PC-9 (cell line): ENCODE data around the gene PPM1F.

ENCODE experiments used
- EZH2 ChIP-seq: fragments of 200-600 bp; sonication (generic); IDR thresholded peaks from 2 replicates; pipeline ENCODE4 v1.8.0; 2017; ENCODE audit warnings: antibody characterized with exemption, low read depth
- TF ChIP-seq, protein P1 (sequence below): fragments of 200-600 bp; sonication (generic); conservative IDR thresholded peaks from 2 replicates; pipeline ENCODE4 v1.6.1; 2017; ENCODE audit warnings: mixed run types, antibody characterized with exemption, mild to moderate bottlenecking, moderate library complexity

DNA sequence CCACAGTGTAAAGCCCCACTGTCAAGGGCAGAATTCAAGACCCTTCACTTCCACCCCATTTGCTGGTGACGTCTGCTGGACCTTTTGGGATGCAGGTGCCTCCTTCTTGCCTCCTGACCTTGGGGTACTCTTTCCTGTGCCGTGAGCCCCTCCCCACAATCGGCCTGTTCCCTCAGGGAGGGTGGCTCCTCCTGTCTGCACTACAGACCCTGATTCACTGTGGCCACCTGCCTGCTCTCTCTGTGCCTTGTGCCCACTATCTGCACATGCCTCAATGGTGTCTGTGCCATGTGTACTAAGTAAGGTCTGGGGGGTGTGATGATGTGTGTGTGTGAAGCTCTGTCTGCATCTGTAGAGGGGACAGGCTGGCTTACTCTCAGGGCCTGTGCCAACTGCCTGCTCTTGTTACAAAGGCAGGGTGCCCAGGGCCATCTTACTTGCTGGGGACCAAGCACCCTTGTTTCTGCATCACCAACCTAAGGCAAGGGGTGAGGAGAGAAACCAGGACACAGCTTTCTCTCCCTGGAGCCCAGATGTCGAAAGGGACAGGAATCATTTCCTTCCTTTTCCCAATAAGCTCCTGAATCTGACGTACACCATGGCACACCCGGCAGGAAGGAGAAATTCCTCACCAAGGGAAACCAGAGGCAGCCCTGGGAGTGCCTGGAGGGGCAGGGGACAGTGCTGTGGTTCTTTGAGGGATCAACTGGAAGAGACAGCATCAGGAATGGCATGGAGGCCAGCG, 3.7 kb downstream of the PPM1F start:
- no peak for TF ChIP-seq EZH2
- TF ChIP-seq, protein P1, sequence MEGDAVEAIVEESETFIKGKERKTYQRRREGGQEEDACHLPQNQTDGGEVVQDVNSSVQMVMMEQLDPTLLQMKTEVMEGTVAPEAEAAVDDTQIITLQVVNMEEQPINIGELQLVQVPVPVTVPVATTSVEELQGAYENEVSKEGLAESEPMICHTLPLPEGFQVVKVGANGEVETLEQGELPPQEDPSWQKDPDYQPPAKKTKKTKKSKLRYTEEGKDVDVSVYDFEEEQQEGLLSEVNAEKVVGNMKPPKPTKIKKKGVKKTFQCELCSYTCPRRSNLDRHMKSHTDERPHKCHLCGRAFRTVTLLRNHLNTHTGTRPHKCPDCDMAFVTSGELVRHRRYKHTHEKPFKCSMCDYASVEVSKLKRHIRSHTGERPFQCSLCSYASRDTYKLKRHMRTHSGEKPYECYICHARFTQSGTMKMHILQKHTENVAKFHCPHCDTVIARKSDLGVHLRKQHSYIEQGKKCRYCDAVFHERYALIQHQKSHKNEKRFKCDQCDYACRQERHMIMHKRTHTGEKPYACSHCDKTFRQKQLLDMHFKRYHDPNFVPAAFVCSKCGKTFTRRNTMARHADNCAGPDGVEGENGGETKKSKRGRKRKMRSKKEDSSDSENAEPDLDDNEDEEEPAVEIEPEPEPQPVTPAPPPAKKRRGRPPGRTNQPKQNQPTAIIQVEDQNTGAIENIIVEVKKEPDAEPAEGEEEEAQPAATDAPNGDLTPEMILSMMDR = no peak
